Measurements from ENCODE around the gene CDC16. TPM values are rescaled to one million over a fixed set of nuclear protein-coding genes. Genes with fewer than 3 reads are reported as not detected.

CDC16 gene
- total and polyA plus RNA-seq, 2 of the 8 experiments (the other 6 are each of a cell fraction or from before 2014, with no cell fraction given), result 42.5 to 83.4 TPM

- H3K27me3 ChIP-seq (replicated peaks in 1 of 4; ENCODE audit: control insufficient read depth in 3 of 4, extremely low read depth in 1 of 4, insufficient read depth in 3 of 4, low read length in 3 of 4), result no peaks in the 10 kb centered on the region
- POLR2A ChIA-PET (ENCODE audit: partially characterized antibody), result interaction anchor here (0.7 to 1.1 kb wide), 3 partner anchors 9 to 13 kb away, joined by 3 read pairs; no protein-coding TSS in a partner anchor
- no peak overlapping the region for H3K27ac ChIP-seq (ENCODE audit: low read depth, low read length)
- H3K9me3 ChIP-seq (ENCODE audit: insufficient read depth in 2 of 2, low read depth in 1 of 2, low read length in 1 of 2), result no peaks in the 10 kb centered on the region
- no peak overlapping the region for H3K18ac ChIP-seq (ENCODE audit: extremely low read depth, low read length)
- H3K23me2 ChIP-seq (ENCODE audit: low read depth, low read length), result no peaks in the 10 kb centered on the region
- no peak overlapping the region for H3K9ac ChIP-seq (replicated peaks in 1 of 4; ENCODE audit: extremely low read depth in 1 of 4, low read depth in 3 of 4, low read length in 3 of 4)
- no peak overlapping the region for H2BK12ac ChIP-seq (ENCODE audit: low read depth, low read length)
- H3K79me1 ChIP-seq (ENCODE audit: low read depth, low read length), result no peaks in the 10 kb centered on the region
- no peak overlapping the region for H3K4ac ChIP-seq (replicated peaks; ENCODE audit: insufficient read length, low read depth, low read length)
- no peak overlapping the region for H3K23ac ChIP-seq (ENCODE audit: insufficient read length)
- no peak overlapping the region for H3K4me3 ChIP-seq (ENCODE audit: extremely low read depth in 1 of 4, insufficient read depth in 2 of 4, low read depth in 3 of 4, low read length in 4 of 4)
- H3K79me2 ChIP-seq (ENCODE audit: control insufficient read depth in 1 of 2, insufficient read depth in 2 of 2, low read length in 2 of 2), result no peaks in the 10 kb centered on the region
- H3K4me2 ChIP-seq (ENCODE audit: insufficient read depth in 1 of 2, low read depth in 2 of 2, low read length in 2 of 2), result no peak overlapping the region
- H2AK5ac ChIP-seq (ENCODE audit: low read depth, low read length), result no peak overlapping the region
- no peak overlapping the region for H2AFZ ChIP-seq (ENCODE audit: low read length)
- no peak overlapping the region for H4K8ac ChIP-seq (ENCODE audit: extremely low read depth, insufficient read depth, low read length)
- no peak for DNase-seq (ENCODE audit: low read depth in 1 of 2, low spot score in 2 of 2)
- no peak overlapping the region for H2BK15ac ChIP-seq (ENCODE audit: low read length)
- H3K36me3 ChIP-seq (ENCODE audit: control insufficient read depth in 2 of 4, insufficient read depth in 4 of 4, low read length in 3 of 4), result peaks cover 3 to 48% (median 32%) of the 10 kb centered on the region in 4 experiments; a peak in 7 of 8 replicates
- no peak overlapping the region for H4K5ac ChIP-seq (ENCODE audit: insufficient read length, low read depth, low read length)
- no peak for FAIRE-seq
- no peak overlapping the region for H2BK120ac ChIP-seq (replicated peaks; ENCODE audit: low read depth, low read length)
- H2BK20ac ChIP-seq (ENCODE audit: low read length), result no peak overlapping the region
- TF ChIP-seq CHD2 (IDR thresholded peaks at IDR 0.05; ENCODE audit: low read length), result no peak
- TF ChIP-seq ZNF274 (IDR thresholded peaks at IDR 0.05; ENCODE audit: borderline replicate concordance, extremely low read depth, low read length), result no peak
- TF ChIP-seq GTF2F1 (IDR thresholded peaks at IDR 0.05; ENCODE audit: borderline replicate concordance, low read depth, low read length), result no peak
- no peak for TF ChIP-seq E2F6 (IDR thresholded peaks at IDR 0.05)
- TF ChIP-seq RFX5 (IDR thresholded peaks at IDR 0.05; ENCODE audit: borderline replicate concordance, low read depth, low read length), result no peak
- TF ChIP-seq POLR2AphosphoS5 (IDR thresholded peaks at IDR 0.05; ENCODE audit: low read depth, low read length), result no peak
- TF ChIP-seq HDAC6 (IDR thresholded peaks at IDR 0.05; ENCODE audit: low read depth, low read length), result no peak
- TF ChIP-seq EZH2 (IDR thresholded peaks at IDR 0.05; ENCODE audit: low read depth, low read length, severe bottlenecking), result no peak
- TF ChIP-seq POU5F1 (IDR thresholded peaks at IDR 0.05; ENCODE audit: low read depth, low read length), result no peak
- H2BK5ac ChIP-seq (ENCODE audit: low read depth, low read length), result no peak overlapping the region
- no peak overlapping the region for H4K91ac ChIP-seq (replicated peaks; ENCODE audit: insufficient read length, low read length)
- H3K14ac ChIP-seq (ENCODE audit: insufficient read length), result no peak overlapping the region
- H3K4me1 ChIP-seq (replicated peaks in 1 of 4; ENCODE audit: control insufficient read depth in 3 of 4, insufficient read depth in 4 of 4, low read length in 3 of 4), result no peaks in the 10 kb centered on the region
- WGBS, 2 experiments (ENCODE audit: extremely low coverage in 1 of 2, insufficient coverage in 1 of 2, insufficient read length in 1 of 2, insufficient replicate concordance in 2 of 2, low coverage in 1 of 2, low lambda C conversion rate in 2 of 2, missing lambda C conversion rate in 1 of 2), result 95% methylated on average over 12 of the region's 13 CpGs; no CpG with 5 or more reads in 1 of the 2 experiments
- no peak overlapping the region for H3K56ac ChIP-seq (replicated peaks; ENCODE audit: insufficient read length, low read depth, low read length)
- CTCF ChIA-PET (ENCODE audit: partially characterized antibody), result interaction anchor here (0.5 to 1.9 kb wide), 3 partner anchors 20 to 33 kb away, joined by 3 read pairs; no protein-coding TSS in a partner anchor
- H4K20me1 ChIP-seq (replicated peaks in 1 of 2; ENCODE audit: control insufficient read depth in 1 of 2, insufficient read depth in 2 of 2, low read length in 2 of 2), result peaks cover 0 to 4% of the 10 kb centered on the region in 2 experiments
Observed at GRCh38 chr13:114304346-114305034, 69.8 kb downstream of the CDC16 start.
